Fibroblast of skin of scalp (primary cell): ENCODE measurements around the gene NGEF.

Experiments used
- DNase-seq: peaks from one replicate; pipeline ENCODE4 v3.0.0-alpha.2; 2013

Gene NGEF

GRCh38 chr2:232997749-232998665, 15.0 kb downstream of the NGEF start:
- DNase-seq, result no peak

GRCh38 chr2:232994446-232994845, 18.6 kb downstream of the NGEF start:
- no peak for DNase-seq

- no peak for DNase-seq
These were observed 19.7 kb downstream of the NGEF start for GRCh38 chr2:232993231-232993821.

GRCh38 chr2:232986155-232986554, 26.9 kb downstream of the NGEF start:
- DNase-seq, result no peak

- DNase-seq, result no peak
These were observed 28.4 kb downstream of the NGEF start for GRCh38 chr2:232984451-232985207.

- no peak for DNase-seq
These were observed 29.4 kb downstream of the NGEF start for GRCh38 chr2:232983669-232984140.

- no peak for DNase-seq
These were observed 30.0 kb downstream of the NGEF start for GRCh38 chr2:232982926-232983668.

GRCh38 chr2:232981767-232982360, 31.2 kb downstream of the NGEF start:
- DNase-seq, result no peak

GRCh38 chr2:232981356-232981755, 31.7 kb downstream of the NGEF start:
- no peak for DNase-seq

- DNase-seq, result no peak
These were observed 32.4 kb downstream of the NGEF start for GRCh38 chr2:232980683-232981082.

GRCh38 chr2:232979871-232980461, 33.1 kb downstream of the NGEF start:
- peak; percentile 27 for DNase-seq

- no peak for DNase-seq
These were observed 35.6 kb downstream of the NGEF start for GRCh38 chr2:232977438-232977971.

- no peak for DNase-seq
These were observed 36.2 kb downstream of the NGEF start for GRCh38 chr2:232976666-232977437.

GRCh38 chr2:232976176-232976575, 36.9 kb downstream of the NGEF start:
- no peak for DNase-seq

- DNase-seq, result no peak
These were observed 38.7 kb downstream of the NGEF start for GRCh38 chr2:232974396-232974795.

- DNase-seq, result no peak
These were observed 39.3 kb downstream of the NGEF start for GRCh38 chr2:232973796-232974195.

GRCh38 chr2:232973011-232973735, 39.9 kb downstream of the NGEF start:
- DNase-seq, result no peak

GRCh38 chr2:232971744-232972143, 41.3 kb downstream of the NGEF start:
- no peak for DNase-seq

- DNase-seq, result no peak
These were observed 43.0 kb downstream of the NGEF start for GRCh38 chr2:232970051-232970450.

GRCh38 chr2:232967474-232967873, 45.6 kb downstream of the NGEF start:
- DNase-seq, result no peak
